Gastrocnemius medialis (tissue), 4 donors: ENCODE results near the gene AIDA.

Source experiments
- POLR2A ChIP-seq, 2 donors: fragments of 450-650 bp; IDR thresholded peaks; one replicate each; pipeline ENCODE4 v1.6.1; 2017; ENCODE audit warnings: antibody characterized with exemption in 2 of 2, mild to moderate bottlenecking in 2 of 2, moderate library complexity in 2 of 2
- TF ChIP-seq, protein P1 (sequence below), 5 experiments: fragments of 450-650 bp in 3 of 5; fragments of 200-600 bp in 2 of 5; sonication (generic) in 2 of 5; IDR thresholded peaks in 4 of 5; conservative IDR thresholded peaks in 1 of 5; 1 replicate in 4 of 5; 2 replicates in 1 of 5; pipeline ENCODE4 v1.5.1; 2016 to 2019; ENCODE audit warnings: antibody characterized with exemption in 5 of 5, mild to moderate bottlenecking in 3 of 5, moderate library complexity in 3 of 5

DNA sequence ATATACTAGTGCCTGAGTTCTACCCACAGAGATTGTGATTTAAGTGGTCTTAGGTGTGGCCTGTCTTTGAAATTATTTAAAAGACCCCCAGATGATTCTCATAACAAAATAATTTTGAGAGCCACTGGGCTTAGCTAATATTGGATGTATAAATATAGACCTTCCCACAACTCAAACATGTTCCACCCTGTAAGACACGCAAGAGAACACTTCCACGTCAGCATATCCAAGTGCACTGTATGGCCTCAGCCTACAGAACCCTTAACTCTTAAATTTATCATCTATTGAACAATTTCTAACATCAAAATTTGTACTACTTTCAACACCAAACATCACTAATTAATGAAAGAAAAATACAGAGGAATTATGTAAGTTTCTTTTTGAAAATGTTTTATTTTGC is 27.2 kb upstream of the AIDA start:
- TF ChIP-seq, protein P1, sequence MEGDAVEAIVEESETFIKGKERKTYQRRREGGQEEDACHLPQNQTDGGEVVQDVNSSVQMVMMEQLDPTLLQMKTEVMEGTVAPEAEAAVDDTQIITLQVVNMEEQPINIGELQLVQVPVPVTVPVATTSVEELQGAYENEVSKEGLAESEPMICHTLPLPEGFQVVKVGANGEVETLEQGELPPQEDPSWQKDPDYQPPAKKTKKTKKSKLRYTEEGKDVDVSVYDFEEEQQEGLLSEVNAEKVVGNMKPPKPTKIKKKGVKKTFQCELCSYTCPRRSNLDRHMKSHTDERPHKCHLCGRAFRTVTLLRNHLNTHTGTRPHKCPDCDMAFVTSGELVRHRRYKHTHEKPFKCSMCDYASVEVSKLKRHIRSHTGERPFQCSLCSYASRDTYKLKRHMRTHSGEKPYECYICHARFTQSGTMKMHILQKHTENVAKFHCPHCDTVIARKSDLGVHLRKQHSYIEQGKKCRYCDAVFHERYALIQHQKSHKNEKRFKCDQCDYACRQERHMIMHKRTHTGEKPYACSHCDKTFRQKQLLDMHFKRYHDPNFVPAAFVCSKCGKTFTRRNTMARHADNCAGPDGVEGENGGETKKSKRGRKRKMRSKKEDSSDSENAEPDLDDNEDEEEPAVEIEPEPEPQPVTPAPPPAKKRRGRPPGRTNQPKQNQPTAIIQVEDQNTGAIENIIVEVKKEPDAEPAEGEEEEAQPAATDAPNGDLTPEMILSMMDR (IDR thresholded peaks at IDR 0.05 in 4 of 5, conservative IDR thresholded peaks at IDR 0.05 in 1 of 5): no peak
- no peak for TF ChIP-seq POLR2A (IDR thresholded peaks at IDR 0.05)
